HG03135 (cell line): ENCODE data around the gene FGF14.
A peak's percentile ranks its signal among the peaks of the same experiment; 100 is the strongest.

Experiments used
- ATAC-seq: cut with Tn5 transposase; IDR thresholded peaks from one replicate; pipeline ENCODE4 v1.9.1; 2021; ENCODE audit warnings: mild to moderate bottlenecking, moderate library complexity; ENCODE audit not compliant: unreplicated experiment

Gene FGF14

DNA sequence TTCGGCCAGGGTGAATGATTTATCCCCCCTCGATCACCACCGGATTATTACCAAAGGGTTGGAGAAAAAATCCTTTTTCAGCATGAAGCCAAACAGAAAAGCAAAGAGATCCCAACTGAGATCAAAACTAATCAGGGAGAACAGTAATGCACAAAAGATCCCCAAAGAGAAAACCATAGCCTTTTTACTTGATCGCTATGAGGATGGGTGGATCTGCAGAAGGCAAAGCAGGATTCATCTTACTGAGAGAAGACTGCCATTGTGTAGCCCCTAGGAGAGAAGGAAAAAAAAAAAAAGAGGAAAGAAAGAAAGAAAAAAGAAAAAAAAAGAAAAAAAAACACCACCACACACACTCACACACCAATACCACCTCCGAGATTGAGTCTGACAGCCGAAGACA is at the start of gene FGF14:
Gene FGF14 (minus strand): TSS at position 283 of the 400 bp plus-strand sequence.
- no peak for ATAC-seq

DNA sequence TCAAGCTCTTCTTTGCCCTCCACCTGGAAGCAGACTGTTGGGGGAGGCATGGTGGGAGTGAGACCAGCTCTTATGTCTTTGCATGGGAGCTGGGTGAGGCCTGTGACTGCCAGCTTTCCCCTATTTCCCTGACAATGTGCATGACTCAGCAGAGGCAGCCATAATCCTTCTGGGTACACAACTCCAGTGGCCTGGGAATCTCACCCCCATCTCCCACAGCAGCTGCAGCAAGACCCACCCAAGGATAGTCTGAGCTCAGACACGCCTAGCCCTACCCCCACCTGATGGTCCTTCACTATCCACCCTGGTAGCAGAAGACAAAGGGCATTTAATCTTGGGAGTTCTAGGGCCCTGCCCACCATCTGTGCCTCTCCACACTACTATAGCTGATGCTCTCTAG is 41.4 kb upstream of the FGF14 start:
- no peak for ATAC-seq

DNA sequence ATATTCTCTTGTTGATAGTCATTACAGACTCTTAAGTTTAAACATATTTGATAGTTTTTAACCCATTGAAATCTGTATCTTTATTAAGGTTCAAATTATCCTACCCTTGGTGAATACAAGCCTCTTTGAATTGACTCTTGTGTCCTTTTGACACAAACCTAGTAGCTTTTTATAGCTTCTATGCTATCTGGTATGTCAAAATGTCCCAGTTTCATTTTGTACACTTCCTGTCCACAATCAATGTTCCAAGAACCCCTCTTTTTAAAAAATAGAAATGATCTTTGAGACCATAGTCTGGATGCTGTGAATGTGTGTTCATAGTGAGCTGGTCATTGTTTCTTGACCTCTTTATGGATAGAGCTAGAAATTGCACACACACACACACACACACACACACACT is 39.2 kb upstream of the FGF14 start:
- peak; percentile 39 for ATAC-seq

DNA sequence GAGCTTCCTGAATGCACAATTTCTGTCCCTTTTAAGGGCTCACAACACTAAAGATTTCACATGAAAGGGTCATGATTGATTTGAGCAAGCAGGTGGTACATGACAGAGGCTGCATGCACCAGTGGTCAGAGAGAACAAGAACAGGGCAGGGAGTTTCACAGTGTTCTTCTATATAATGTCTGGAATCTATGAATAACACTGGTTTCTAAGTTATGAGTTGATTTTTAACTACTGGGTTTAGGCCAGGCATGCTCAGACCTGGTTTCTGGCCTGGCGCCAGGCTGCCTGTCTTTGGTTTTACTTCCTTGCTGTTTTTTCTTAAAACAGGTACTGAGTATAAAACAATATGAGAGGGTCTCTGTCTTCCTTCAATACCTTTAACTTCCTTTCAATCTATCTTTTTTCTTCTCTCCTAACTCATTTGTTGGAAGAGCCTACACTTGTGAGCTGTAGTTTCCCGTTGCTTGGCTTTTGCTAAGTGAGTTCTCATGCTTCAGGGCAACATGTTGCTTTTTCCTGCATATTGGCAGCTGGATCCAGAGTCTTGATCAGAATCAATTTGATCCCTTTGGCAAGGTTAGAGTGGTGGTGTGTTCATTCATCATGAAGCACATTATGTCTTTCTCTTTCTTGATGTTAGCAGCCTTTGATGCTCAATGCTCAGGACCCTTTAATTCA is 38.5 kb upstream of the FGF14 start:
- peak; percentile 51 for ATAC-seq

DNA sequence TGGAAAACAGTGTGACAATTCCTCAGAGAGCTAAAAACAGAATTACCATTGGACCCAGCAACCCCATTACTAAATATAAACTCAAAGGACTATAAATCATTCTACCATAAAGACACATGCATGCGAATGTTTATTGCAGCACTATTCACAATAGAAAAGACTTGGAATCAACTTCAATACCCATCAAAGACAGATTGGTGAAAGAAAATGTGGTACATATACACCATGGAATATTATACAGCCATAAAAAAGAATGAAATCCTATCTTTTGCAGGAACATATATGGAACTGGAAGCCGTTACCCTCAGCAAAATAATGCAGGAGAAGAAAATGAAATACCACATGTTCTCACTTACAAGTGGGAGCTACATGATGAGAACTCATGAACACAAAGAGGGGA is 20.8 kb upstream of the FGF14 start:
- no peak for ATAC-seq

DNA sequence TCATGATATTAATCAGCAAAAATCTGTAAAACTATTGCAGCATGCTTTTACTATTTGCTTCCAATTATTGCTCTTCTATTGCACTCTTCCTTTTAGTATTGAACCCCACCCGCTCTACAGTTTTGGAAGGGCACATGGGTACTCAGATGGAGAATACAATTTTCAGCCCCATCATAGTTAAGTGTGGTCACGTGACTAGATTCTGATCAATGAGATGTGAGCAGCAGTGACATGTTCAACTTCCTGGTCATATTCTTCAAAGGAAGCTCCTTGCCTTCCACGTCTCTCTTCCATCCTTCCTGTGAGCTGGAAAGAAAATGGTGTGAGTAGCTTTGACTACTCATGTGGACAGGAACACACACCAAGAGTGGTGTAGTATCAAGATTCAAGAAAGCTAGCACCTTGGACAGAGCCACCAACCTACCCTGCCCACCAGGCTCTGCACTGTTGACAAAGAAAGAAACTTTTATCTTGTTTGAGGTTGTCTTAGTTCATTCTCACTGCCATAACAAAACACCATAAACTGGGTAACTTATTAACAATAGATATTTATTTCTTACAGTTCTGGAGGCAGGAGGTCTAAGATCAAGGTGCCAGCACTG is 3.8 kb upstream of the FGF14 start:
- ATAC-seq = no peak

DNA sequence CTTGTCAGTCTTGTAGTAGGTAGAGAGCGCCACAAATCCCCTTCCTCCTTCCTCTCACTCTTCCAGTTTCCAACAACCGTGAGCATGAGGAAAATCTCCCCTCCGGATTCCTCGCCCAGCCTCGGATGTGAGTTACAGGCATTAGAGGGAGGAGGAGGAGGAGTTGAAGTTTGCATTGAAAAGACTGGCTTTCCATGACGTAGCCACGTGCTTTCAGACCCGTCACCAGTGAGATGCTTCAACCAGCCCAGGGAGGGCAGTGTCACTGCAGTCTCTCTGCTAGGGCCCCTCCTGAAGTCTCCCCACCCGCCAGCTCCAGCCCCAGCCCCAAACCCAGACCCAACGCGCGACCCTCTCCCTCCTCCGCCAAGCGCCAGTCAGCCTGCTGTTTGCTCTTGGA is 442 bp upstream of the FGF14 start:
- peak; percentile 46 for ATAC-seq

DNA sequence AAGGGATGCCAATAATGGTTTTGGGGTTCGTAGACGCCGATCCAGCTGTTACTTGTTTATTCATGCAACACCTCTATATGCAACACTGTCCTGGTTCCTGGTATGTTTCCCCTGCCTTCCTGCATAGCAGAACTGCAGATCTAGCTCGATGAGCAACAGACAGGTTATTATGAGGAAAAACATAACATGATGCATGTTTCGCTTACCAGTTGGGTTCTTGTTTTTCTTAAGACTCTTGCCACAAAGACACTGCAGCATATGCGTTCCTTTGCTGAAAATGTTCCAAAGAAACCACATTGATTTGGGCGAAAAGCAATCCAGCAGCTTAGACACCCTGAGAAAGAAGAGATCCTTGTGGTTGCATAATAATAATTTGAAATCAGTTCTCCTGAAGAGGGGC is 583 bp downstream of the FGF14 start:
- no peak for ATAC-seq

DNA sequence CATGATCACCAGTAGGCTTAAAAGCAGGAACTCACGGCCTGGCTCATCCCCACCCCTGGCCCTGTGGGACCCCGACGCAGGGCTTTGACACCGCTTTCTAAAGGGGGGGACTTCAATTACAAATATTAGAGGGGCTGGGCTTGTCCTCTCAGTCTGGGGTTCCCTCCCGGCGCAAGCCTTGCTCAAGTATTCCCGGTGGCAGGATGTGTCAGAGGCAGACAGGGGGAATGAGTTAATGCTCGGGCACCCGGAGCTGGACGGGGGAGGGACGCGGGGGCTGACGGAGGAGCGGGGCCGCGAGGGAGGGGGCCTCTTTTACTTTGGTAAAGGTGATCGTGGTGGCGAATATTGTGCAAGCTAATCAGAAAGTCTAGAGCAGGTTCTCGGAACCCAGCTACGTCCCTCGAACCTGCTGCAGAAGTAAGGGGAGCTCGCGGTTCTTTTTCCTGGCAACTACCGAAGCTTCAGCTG is 1.1 kb downstream of the FGF14 start:
- no peak for ATAC-seq

DNA sequence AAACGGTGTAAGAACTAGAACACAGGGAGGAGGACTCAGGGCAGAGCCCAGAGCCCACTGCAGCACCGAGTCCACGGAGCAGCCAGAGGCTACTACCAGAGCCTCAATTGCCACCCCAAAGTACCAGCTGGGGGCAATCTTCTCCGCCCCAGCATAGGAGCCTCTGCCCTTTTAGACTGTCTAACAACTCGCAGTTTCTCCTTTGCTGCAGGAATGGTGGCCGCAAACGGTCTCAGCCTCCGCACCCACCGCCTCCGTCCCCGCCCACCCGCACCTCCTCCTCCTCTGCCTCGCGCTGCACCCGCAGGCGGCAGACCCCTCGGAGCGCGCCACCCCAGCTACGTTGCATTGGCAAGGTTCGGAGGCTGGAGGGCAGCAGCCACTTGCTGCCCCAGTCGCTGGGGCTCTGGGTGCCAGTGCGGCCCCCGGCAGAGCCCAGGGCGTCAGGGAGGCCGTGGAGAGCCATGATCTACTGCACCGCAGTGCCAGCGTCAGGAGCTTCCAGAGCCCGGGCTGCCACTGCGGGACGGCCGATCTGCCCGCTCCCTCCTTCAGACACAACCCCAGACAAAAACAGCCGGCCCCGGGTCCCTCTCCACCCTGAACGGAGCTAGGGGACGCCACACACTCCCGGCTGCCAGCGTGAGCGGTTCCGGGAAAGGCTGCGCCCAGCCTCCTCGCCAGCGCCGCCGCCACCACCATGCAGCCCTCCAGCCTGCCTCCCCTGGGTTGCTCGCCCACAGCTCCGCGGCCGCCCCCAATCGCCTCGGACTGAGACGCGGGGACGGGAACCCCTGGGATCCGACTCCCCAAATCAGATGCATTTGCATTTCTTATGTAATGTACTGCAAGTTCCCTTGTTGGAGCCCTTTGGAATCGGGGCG is 1.8 kb downstream of the FGF14 start:
- ATAC-seq = no peak

DNA sequence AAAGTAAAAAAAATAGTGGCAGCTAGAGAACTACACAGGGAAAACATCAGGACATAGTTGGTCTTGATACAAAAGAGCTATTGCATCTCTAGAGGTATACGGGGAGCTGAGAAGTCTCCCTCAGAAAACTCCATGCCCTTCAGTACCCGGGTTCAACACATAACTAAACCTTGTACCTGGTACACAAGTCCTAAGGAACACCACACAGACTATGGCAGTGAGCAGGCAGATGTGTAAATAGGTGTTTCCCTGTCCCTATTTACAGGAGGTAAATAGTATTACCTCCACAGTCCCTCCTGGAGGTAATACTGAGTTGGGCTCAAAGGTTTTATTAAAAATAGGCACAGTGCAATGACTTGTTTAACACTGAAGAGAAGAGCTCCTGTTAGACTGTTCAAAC is 5.9 kb downstream of the FGF14 start:
- no peak for ATAC-seq

DNA sequence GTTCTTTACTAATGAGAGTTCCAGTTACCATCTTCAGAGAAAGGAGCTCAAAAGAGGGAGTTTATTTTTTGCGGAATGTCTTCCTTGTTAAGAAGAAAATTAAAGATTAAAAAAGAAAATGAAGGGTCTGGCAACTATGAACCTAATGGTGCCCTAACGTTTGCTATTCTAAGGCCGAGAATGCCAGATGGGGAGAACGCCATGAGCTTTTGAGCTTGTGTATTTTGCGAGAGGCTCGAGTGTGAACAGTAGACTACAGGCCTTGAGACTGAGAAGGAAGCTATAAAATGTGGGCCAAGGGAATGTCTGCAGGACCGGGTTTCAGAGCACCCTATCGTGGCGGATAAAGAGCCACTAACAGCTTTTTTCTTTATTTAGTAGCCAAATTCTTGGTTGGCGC is 6.7 kb downstream of the FGF14 start:
- ATAC-seq = no peak

DNA sequence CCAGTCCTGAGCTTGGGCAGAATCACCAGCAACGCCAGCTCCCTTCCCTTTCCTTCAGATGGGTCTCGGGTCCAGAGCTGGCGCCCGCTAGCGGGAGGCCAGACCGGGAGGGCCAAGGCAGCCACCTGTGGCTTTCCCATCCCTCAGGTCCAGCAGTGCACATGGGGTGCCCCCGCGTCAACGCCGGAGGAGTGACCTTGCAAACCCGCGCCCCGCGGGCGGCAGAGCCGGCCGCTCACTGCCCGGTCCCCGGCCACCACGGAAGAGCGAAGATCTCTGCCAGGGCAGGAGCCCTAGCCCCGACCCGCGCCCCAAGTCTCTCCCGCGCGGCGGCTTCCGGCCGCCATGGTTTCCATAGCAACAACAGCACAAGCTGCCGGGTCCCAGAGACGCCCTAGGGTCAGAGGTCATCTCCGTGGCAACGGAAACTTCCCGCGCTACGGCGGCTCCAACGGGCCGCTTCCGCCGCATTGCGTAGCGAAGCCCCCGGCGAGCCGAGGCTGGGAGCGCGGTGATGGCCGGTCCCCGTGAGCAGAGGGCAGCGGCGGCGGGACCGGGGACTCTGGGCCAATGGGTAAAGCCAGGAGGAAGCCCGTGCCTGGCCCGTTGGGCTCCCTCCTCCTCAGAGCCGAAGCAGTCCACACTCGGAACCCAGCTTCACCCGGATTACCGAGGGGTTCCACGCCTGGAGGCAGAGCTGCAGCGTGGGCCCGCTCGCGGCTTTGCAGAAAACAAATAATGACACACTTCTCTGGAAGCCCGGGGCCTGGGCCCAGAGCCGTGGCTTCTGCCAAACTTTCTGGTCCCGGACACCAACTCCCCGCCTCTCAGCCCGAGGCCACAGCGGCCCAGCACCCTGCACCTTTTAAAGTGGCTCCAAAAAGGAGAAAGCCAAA is 7.4 kb downstream of the FGF14 start:
- ATAC-seq = peak; percentile 96

DNA sequence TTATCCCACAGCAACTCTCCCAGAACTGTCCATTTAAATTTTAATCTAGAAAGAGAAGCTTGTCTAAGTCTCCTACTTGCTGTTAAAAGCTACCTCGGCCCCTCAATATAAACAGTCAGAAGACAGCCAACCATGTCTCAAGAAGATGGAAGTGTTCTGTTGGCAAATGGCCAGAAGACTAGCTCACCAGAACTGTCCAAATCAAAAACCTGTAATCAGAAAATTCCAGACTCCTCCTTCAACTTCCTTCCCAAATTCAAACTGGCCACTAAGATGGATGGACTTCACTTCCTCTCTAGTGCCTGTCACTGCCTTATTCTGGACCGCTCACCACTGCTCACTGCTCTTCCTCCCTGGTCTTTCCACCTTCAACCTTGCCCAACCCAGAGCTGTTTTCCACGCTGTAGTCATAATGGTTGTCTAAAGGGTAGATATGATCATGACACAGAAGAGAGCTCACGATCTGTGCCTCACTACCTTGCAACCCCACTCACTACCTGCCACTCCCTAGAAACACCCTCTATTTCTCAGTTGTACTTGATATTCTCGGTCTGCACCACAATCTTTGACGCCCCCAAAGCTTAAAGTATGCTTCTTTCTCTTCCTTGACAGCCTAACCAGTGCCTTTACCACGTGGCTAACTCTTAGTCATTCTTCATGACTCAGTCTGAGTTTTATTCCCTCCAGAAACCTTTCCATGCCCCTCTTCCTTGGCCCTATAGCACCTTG is 9.2 kb downstream of the FGF14 start:
- no peak for ATAC-seq

DNA sequence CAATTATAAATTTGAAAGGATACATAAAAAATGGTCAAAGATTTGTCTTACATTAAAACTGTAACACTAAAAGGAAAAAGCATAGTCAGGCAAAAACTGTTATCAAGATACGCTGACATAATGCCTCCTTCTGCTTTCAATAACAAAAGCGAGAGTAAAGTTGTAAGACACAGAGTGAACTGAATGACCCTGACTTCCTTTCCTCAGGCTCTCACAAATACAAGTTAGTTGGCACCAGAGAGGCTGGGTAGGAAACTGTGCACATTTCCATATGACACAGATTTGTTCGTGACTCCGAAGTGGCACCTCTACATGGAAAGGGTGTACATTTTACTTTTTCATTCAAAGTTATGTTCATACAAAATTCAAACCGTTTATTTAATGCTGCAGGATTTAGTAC is 15.4 kb downstream of the FGF14 start:
- no peak for ATAC-seq

DNA sequence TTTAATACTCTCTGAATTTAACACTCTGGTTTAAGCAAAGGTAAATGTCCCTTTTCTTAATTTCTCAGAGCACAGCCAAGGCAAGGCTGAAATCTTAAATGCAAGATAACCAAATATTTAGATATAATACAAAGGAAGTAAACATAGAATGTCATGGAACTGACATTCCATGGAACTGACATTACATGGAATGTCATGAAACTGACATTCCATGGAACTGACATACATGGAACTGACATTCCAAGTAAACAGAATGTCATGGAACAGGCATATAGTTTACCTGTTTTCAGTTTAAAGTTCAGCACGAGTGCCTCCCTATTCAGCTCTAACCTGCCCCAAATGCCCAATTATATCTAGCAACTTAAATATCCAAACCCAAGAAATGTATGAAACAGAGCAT is 21.8 kb downstream of the FGF14 start:
- no peak for ATAC-seq

DNA sequence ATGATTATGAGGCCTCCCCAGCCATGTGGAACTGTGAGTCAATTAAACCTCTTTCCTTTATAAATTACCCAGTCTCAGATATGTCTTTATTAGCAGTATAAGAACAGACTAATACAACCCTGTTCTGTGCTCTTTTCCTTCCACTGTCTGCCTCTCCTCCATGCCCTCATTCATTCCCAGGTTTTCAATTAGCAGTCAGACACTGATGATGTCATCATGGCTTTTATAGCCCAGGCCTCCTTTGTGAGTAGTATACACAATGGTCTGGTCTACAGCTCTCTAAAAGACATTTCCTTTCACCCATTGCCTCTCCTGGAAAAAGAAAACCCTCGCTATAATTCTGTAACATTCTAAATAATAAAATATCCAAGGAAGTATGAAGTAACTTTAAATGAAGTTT is 25.5 kb downstream of the FGF14 start:
- no peak for ATAC-seq

DNA sequence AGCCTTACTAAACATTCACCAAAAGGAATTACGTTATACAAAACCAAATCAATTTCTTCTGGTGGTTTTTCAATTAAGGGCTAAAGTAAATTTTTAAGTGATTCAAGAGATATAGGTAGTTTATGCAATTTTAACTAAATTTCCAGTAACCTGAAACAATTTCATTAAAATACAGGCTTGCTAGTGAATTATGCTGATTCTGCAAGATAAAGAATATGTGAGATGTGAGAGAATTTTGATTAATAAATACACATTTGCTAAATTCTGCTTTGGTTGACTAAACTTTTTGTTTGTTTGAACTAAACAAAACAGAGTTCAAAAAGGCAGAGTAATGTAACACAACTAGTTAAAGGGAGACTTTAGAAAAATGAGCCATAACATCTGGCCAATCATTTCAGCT is 27.1 kb downstream of the FGF14 start:
- no peak for ATAC-seq

DNA sequence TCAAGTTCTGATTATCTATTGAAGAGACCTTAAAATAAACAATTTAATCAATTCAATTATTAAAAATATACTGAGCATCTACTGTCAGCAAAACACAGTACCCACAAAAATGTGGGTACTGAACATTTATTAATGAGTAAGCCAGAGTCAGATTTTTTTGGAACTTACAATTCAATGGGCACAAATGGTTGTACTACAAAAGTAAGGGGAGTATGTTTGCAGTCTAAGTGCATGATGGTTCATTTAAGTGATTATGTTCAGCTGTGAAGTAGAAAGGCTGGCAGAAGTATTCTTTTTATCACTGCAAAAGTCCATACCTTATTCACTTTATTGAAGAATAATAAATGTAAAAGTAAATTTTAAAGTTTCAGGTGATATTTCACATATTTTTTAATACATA is 27.6 kb downstream of the FGF14 start:
- ATAC-seq = no peak

DNA sequence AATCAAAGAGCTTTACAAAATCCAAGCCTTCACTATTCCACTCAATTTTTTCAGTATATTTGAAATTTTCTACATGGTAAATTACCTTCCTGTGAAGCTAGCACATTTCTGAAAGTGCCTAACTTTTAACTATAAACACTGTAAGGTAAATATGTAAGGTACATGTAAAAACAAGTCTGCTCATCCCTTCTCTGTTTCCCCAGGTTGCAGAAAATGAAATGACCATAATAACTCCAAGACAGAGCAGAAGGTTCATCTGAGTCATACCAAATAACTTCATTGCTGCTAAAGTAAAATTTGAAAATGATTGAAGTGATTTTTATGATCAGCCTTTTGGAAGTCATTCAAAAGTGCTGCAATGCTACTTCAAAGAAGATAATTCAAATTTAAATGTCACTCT is 28.6 kb downstream of the FGF14 start:
- no peak for ATAC-seq
